Adrenal gland (tissue), 5 donors: Measurements from ENCODE around the gene CEP135.

Experiments
- CTCF ChIP-seq, 6 experiments: fragments of 450-650 bp in 4 of 6; fragments of 200-600 bp in 2 of 6; sonication (generic) in 1 of 6; IDR thresholded peaks; 1 replicate in 5 of 6; 2 replicates in 1 of 6; pipeline versions ENCODE4 v1.5.1 to v1.8.0; 2016 to 2021; ENCODE audit warnings: antibody characterized with exemption in 6 of 6, mild to moderate bottlenecking in 2 of 6, moderate library complexity in 1 of 6
- POLR2A ChIP-seq, 2 donors: fragments of 450-650 bp; IDR thresholded peaks; one replicate each; pipeline ENCODE4 v1.6.1; 2017; ENCODE audit warnings: antibody characterized with exemption in 2 of 2, mild to moderate bottlenecking in 2 of 2, moderate library complexity in 1 of 2
- donor health status: DM: no; HTN: no; CAD: no.

GRCh38 chr4:56003606-56004005 lies 54.9 kb downstream of the CEP135 start:
- no peak for TF ChIP-seq CTCF (IDR thresholded peaks at IDR 0.05)
- TF ChIP-seq POLR2A (IDR thresholded peaks at IDR 0.05): no peak
